Liver (tissue), 3 donors: ENCODE results near the gene LGALS9C.
"Not testable (repeated sequence)": the region's sequence is repeated elsewhere in the genome, so short reads cannot be mapped to it uniquely, and the experiment has no call there.

Experiments
- ATF3 ChIP-seq: IDR thresholded peaks from 2 replicates; pipeline ENCODE4 v1.6.1; 2016; ENCODE audit warnings: antibody characterized with exemption
- CTCF ChIP-seq: fragments of 150-350 bp; IDR thresholded peaks from 2 replicates; pipeline ENCODE4 v1.5.1; 2017; ENCODE audit warnings: improper control_type of control experiment, low read depth, low read length; ENCODE audit not compliant: missing input control
- FOXA2 ChIP-seq: IDR thresholded peaks from 2 replicates; pipeline ENCODE4 v1.6.1; 2016; ENCODE audit warnings: antibody characterized with exemption
- HNF4A ChIP-seq, 2 donors: conservative IDR thresholded peaks; 2 replicates each; pipeline ENCODE4 v1.6.1; 2016; ENCODE audit warnings: antibody characterized with exemption in 2 of 2, mild to moderate bottlenecking in 2 of 2
- JUND ChIP-seq, 2 donors: IDR thresholded peaks; 2 replicates each; pipeline ENCODE4 v1.6.1; 2016; ENCODE audit warnings: antibody characterized with exemption in 2 of 2
- RAD21 ChIP-seq, 2 donors: IDR thresholded peaks; 2 replicates each; pipeline ENCODE4 v1.6.1; 2016; ENCODE audit warnings: antibody characterized with exemption in 2 of 2, mild to moderate bottlenecking in 2 of 2
- REST ChIP-seq: IDR thresholded peaks from 2 replicates; pipeline ENCODE4 v1.6.1; 2016; ENCODE audit warnings: antibody characterized with exemption, mild to moderate bottlenecking
- SP1 ChIP-seq: IDR thresholded peaks from 2 replicates; pipeline ENCODE4 v1.6.1; 2018; ENCODE audit warnings: antibody characterized with exemption, mild to moderate bottlenecking
- YY1 ChIP-seq: IDR thresholded peaks from 2 replicates; pipeline ENCODE4 v1.6.1; 2016; ENCODE audit warnings: antibody characterized with exemption, mild to moderate bottlenecking
- donor health status: healthy.
- donor health status: healthy.

- TF ChIP-seq CTCF; FOXA2; ATF3; JUND (IDR thresholded peaks at IDR 0.05); RAD21 (IDR thresholded peaks at IDR 0.05); SP1; YY1; HNF4A (conservative IDR thresholded peaks at IDR 0.05); REST: not testable (repeated sequence)
Measured at GRCh38 chr17:18503221-18503620, 26.6 kb downstream of the LGALS9C start.
